Stimulated activated naive CD4-positive, alpha-beta T cell treated with Interleukin-2 at 50 U/mL for 16 hours (primary cell): ENCODE measurements around the gene GLG1.

ENCODE experiments used
- DNase-seq: peaks from one replicate; lab custom pipeline; 2025; lab: John Stamatoyannopoulos, UW

GLG1 gene

DNA sequence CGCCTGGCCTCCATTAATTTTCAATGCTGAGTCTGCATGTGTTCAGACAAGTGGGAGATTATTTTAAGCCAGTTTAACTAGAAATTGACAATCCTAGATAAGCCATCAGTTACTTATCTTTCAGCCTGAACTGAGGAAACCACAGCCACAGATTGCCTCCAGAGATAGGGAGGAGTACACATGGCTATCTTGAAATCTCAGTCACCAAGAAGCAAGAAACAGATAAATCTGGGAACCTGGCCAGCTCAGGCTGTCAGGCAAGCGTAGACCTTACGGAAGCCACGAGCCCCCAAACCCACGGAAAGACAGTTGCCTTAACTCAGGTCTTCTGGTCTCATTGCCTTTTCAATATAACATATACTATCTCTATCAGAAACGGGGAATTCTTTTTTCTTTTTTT lies 2.0 kb upstream of the GLG1 start:
- peak; percentile 14 for DNase-seq

GRCh38 chr16:74608381-74608780 lies 1.5 kb upstream of the GLG1 start:
- no peak for DNase-seq

- DNase-seq: no peak
These were observed 1.0 kb upstream of the GLG1 start for GRCh38 chr16:74607962-74608356.

GRCh38 chr16:74607310-74607961 lies 522 bp upstream of the GLG1 start:
- no peak for DNase-seq

DNA sequence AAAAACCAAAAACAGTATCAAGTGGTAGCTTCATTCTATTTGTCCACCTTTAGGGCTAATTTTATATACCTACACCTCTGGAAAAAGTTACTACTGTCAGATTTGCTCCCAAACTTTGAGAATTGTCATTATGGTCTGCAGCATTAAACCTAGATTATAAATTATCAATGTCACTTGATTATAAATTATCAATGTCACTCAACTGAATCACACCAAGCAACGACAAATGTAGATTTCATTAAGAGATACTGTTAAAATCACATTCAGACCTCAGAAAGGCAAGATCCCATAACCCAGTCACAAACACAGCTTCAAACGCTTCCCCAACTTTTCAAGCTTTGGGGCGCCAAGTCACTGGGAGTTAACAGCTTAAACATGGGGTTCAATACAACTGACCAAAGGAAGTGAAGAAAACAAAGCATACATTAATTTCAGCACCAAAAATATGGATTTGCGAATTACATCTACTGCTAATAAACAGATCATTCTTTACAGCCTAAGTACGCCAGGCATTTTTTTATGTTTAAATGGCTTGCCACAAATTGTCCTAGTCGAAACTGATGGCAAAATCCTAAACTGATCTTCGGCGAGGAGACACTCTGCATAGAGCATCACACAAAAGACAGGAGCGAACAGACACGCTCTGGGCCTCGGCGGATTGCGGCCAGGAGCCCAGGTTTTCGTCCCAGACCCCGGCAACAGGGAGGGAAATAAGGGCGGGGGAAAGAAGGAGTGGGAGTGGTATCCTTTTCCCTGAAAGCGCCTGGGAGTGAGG lies 981 bp downstream of the GLG1 start:
- no peak for DNase-seq

DNA sequence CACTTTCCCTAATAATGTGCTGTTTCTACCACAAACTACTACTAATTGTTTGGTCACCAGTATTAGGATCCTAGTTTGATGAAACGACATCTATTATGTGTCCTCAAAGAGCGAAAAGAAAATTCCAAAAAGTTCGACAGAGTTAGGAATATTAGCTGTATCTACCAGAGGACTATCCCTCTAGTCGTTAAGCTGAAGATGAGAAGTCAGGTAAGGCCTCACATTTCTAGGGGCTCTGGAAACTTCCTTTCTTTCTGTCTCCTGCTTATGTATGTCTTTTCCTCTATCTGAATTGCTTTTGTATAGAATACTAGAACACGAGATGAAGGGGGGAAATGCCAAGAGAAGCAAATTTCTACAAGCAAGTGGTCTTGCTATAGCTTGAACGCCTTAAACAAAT lies 1.6 kb downstream of the GLG1 start:
- no peak for DNase-seq

DNA sequence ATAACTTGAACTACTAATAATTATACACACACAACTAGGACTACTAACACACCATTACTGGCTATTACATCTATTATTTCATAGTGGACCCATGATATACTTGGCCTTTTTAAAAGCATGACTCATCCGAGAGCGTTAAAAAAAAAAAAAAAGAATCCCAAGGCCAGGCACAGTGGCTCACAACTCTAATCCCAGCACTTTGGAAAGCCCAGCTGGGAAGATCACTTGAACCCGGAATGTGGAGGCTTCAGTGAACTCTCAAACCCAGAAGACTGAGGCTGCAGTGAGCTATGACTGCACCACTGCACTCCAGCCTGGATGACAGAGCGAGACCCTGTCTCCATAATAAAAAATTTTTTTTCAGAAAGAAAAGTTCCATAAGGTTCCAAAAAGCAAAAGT lies 3.1 kb downstream of the GLG1 start:
- DNase-seq: no peak

DNA sequence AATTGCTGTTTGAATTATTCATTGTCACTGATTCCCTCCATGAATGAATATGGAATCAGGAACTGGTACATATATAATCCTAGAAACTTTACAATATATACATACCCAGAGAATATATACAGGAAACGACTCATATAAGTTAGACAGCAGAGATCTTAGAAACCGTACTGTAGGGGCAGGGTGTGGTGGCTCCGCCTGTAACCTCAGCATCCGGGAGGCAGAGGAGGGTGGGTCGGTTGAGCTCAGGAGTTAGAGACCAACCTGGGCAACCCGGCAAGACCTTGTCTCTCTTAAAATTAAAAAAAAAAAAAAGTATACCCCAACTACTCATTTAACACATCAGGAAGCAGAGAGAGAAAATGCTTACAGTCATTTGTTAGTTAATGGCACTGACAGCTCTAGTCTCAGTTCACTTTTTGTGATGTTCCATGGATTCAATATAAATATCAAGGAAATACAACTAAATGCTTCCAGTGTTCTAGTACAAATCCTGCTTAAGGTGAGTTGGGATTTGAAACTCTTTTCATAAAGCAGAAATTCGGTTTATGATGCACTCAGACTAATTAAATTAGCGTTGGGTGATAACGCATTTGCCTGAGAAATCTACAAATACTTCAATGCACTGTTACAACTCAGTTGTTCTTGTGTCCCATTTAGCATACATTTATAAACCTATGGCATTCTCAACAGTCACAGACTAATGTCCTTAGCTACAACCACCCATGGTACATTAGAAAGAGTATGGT lies 5.6 kb downstream of the GLG1 start:
- DNase-seq: peak; percentile 42

DNA sequence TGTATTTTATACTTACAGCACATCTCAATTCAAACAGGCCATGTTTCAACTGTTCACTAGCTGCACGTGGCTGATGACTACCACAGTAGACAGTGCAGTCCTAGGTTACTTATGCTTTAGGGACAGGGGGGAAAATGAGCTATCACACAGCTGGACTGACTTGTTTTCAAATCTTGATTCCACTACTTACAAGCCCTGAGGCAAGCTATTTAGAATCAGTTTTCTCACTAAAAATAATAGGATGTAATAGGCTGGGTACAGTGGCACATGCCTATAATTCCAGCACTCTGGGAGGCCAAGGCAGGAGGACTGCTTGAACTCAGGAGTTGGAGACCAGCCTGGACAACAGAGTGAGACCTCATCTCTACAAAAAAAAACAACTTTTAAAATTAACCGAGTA lies 10.3 kb downstream of the GLG1 start:
- DNase-seq: no peak

DNA sequence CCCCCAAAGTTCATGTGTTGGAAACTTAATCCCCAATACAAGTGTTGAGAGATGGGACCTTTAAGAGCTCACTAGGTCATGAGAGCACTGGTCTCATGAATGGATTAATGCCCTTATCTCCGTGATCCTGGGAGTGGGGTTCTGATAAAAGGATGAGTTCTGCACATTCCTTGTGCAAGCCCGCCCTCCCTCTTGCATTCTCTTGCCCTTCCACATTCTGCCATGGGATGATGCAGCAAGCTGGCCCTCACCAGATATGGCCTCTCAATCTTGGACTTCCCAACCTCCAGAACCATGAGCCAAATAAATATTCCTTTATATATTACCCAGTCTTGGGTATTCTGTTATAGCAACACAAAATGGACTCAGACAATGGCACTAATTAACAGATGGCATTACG lies 14.1 kb downstream of the GLG1 start:
- no peak for DNase-seq

GRCh38 chr16:74591876-74592650 lies 14.9 kb downstream of the GLG1 start:
- DNase-seq: no peak

DNA sequence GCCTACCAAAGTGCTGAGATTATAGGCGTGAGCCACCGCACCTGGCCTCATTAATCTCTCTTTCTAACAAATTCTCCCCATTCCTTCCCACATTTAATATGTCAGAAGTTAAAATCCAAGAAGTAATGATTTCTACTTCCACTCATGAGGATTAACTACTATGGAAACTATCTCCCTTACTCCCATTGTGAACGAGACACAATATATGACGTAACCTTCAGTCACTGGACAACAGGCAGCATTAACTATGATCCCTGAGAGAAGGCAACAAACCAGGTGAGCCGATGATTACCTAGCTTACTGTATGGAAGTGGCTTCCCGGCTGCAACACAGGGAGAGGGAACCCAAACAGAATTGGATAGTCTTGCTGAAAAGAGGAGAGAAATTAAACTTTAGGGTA lies 20.0 kb downstream of the GLG1 start:
- no peak for DNase-seq

GRCh38 chr16:74585846-74586443 lies 21.0 kb downstream of the GLG1 start:
- DNase-seq: no peak

GRCh38 chr16:74583926-74584666 lies 22.8 kb downstream of the GLG1 start:
- no peak for DNase-seq

DNA sequence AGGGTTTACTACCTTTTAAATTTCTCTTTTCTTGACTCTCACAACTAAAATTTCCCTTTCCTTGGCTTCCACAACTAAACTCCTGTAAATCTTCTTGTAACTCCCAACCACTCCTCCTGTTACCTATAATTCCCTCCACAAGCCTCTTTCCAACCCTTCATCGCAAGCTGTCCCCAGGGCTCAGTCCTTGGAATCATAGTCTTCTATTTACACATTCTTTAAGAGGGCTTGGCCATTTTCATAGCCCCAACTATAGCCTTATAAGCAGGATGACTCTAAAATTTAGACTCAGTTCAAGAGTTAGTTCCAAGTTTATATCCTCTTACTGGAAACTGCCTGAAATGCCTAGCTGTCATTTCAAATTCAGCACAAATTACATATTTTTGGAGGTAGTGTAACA lies 23.9 kb downstream of the GLG1 start:
- DNase-seq: no peak

DNA sequence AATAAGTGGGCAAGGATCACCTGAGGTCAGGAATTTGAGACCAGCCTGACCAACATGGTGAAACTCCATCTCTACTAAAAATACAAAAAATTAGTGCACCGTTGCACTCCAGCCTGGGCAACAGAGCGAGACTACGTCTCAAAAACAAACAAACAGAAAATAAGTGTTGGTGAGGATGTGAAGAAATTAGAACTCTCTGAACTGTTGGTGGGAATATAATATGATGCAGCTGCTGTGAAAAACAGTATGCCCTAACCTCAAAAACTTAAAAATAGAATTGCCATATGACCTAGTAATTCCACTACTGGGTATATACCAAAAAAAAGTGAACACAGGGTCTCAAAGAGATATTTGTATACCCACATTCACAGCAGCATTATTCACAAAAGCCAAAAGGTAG lies 26.1 kb downstream of the GLG1 start:
- DNase-seq: no peak

DNA sequence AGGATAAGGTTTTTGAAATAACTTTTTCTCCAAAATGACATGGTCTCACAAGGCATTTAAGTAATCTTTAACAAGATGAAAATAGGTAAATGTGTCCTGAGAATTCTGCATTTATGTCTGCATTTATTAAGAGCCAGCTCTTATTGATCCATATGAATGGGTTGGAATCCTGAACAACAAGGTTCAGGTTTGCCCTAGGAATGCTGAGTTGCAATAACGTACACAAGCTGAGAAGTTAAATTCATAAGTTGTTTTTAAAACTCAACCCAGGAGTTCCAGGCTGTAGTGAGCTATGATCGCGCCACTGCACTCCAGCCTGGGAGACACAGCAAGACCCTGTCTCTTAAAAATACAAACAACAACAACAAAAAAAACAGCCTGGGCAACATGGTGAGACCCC lies 28.1 kb downstream of the GLG1 start:
- DNase-seq: no peak

DNA sequence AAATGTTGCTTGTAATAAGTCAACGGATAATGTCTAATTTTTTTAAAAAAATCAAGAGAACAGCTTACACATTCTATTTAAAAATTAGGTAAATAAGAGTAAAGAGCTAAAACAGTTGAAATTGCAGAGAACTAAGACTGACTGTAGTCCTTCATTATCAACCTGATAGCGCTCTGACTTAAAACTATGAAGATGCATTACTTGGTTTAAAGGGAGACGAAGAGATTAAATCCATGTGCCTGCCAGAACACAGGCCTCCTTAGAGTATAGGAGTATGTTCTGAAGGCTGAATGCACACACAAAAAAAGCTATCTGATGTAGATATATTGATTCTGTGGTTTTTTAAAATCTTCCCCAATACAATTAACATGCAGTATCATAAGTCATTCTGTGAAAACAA lies 28.5 kb downstream of the GLG1 start:
- DNase-seq: no peak

- no peak for DNase-seq
These were observed 29.0 kb downstream of the GLG1 start for GRCh38 chr16:74577882-74578366.

- no peak for DNase-seq
These were observed 30.9 kb downstream of the GLG1 start for GRCh38 chr16:74575807-74576643.
